GM19238 (cell line): ENCODE results near the gene NAA30.
"Not testable (repeated sequence)": the region's sequence is repeated elsewhere in the genome, so short reads cannot be mapped to it uniquely, and the experiment has no call there.

Source experiments
- DNase-seq: peaks from one replicate; pipeline ENCODE4 v3.0.0; 2011; ENCODE audit warnings: low spot score; ENCODE audit not compliant: insufficient read length

Gene NAA30

DNA sequence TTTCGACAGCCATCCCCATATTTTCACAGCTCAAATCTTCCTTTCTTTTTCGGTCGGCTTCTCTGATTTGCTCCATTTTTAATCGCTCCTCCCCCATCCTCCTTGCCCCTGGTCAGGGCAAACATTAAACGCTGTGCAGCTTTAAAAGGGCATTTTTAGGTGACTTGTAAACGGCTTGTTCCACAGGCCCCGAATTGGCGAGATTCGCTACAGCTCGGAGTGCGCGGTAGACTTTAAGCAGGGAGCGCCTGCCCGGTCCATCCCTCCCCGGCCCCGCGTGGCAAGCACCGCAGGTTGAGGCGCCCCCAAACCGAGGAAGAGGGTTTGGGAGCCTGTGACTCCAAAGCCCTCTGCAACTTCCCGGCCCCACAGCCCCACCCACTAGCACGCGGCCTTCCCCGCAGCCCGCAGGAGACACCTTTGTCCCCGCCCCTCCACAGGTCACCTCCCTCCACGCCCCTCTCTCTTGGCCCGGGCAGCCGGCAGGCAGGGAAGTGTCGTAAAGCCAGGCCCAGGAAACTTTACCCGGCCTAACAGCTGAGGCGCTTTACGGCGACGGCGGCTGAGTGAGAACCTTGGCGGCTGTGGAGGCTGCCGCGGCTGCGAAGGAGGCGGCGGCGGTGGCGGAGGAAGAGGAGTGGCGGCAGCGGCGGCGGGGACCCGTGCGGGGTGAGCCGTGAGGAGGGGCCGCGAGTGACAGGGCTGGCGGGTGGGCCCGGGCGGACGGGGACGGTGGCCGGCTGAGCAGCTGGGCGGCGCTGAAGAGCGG is at the start of gene NAA30:
Gene NAA30, plus strand, starts transcription at position 550 of the 769 bp plus-strand sequence. CDS start 372 bp downstream, outside the sequence.
- peak; percentile 85 for DNase-seq

DNA sequence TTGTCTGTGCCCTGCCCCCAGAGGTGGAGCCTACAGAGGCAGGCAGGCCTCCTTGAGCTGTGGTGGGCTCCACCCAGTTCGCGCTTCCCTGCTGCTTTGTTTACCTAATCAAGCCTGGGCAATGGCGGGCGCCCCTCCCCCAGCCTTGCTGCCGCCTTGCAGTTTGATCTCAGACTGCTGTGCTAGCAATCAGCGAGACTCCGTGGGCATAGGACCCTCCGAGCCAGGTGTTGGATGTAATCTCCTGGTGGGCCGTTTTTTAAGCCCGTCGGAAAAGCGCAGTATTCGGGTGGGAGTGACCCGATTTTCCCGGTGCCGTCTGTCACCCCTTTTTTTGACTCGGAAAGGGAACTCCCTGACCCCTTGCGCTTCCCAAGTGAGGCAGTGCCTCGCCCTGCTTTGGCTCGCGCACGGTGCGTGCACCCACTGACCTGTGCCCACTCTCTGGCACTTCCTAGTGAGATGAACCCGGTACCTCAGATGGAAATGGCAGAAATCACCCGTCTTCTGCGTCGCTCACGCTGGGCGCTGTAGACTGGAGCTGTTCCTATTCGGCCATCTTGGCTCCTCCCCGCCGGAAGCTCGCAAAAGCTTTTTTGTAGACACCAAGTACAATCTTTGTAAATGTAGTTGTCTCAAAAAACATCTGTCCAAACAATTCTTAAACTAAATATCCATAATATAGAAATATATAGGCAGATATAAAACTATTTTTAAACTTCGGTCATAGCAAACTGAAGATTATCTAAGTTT is 46.7 kb upstream of the NAA30 start:
- not testable (repeated sequence) for DNase-seq

DNA sequence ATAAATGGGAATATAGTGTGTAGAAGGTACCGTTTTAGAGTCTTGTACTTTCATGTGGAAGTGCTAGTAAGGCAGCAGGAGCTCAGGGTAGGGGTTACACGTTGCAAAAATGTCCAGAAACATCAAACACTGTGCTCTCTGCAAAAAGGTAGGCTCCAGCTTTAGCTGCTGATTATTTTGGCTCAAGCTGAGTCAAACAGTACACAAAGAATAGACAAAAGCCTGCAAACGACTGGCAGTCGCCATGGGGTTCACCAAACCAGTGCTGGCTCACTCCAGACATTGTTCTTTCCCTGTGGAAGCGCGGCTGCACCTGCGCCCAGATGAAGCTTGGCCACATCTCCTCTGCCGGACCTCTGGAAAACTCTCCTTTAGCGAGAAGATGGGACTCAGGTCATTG is 45.3 kb upstream of the NAA30 start:
- no peak for DNase-seq

DNA sequence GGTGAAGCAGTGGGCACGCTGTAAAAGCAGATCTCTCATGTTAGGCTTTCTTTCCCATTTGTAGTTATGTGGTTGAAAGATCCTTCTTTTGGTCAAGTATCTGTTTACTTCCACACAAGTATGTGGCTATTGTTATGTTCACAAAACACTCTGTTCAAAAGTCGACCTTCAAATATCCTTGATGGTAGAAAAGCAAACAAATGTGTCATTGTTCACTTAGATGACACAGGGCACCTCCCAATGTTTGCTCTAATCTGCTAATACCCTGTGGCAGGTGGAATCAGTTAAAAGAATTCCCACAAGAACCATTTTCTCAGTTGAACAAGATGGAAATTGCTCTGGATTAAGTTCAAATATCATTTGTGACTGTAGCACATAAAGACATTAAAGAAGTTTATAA is 43.6 kb upstream of the NAA30 start:
- no peak for DNase-seq

DNA sequence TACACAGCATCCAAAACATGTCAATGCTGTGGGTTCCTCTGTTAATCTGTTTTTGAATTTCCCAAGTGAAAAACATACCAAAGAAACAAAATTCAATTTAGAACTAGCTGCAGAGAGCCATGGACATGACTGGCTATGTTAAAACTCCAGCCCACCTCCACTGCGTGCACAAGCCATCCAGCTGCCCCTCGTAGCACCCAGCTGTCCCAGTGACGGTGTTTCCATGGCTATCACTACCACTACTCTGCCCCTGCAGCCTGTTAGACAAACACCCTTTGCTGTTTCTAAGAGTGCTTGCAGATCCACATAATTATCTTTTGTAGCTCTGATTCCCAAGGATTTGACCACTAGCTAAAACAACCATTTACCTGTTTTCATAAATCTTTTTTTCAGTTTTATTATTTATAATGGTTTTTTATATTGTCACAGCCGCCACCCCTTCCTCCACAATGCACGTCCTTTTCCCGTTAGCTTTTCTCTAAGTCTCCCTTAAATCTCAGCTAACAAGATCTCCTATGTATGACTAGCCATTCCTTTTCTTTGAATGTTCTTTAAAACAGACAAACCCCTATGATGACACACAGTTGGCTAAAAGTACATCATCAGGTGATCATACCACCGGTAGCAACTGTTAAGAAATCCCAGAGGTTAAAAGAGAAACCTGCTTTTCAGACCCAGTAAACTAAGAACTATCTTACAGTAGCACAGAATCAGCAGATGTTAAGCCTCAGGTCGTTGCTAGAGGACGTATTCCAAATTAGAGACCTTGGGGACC is 37.8 kb upstream of the NAA30 start:
- DNase-seq: no peak

DNA sequence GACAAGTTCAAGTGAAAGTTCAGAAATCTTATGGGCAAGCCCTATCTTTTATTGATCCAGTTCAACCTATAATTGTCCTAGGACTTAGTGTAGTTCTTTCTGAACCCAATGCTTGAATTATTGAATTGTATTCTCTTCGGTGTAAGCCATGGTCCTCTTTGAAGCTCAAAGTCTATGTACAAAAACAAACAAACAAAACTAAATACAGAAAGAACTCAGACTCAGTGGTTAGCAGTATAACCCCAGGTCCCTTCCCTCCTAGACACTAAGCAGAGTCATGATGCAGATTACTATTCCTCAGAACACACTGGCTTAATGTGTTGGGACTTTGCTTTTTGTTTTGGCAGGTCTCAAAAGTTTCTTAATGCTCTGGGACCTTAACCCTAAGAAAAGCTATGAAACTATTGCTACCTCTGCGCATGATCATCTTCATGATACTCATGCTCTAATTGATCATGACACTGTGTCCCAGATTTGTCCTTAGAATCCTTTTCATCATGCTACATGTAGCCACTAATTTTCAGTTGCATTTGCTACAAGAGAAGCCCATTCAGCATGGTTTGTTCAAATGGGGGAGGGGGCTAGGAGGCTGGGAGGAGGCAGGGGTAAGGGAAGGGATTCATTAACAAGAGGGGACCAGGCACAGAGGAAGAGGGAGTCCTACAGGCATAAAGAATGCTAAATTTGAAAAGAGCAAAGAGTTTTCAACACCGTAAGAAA is 35.1 kb upstream of the NAA30 start:
- no peak for DNase-seq

DNA sequence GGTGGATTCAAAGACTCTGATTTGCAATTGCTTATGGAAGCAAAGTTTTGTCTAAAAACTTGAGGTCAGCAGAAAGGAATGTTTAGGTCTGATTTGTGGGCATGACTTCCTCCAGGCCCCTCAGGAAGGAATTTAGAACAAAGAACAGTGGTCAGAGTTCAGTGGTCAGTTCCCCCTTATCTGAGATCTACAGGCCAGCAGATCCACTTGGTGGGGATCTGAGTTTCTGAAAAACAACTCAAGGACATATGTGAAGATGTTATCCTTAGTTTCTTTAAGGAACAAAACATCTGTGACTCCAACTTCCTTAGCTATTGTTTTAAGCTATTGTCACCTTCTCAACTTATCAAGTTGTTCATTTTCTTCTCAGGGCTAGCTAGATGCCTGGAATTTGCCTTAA is 28.0 kb upstream of the NAA30 start:
- no peak for DNase-seq

DNA sequence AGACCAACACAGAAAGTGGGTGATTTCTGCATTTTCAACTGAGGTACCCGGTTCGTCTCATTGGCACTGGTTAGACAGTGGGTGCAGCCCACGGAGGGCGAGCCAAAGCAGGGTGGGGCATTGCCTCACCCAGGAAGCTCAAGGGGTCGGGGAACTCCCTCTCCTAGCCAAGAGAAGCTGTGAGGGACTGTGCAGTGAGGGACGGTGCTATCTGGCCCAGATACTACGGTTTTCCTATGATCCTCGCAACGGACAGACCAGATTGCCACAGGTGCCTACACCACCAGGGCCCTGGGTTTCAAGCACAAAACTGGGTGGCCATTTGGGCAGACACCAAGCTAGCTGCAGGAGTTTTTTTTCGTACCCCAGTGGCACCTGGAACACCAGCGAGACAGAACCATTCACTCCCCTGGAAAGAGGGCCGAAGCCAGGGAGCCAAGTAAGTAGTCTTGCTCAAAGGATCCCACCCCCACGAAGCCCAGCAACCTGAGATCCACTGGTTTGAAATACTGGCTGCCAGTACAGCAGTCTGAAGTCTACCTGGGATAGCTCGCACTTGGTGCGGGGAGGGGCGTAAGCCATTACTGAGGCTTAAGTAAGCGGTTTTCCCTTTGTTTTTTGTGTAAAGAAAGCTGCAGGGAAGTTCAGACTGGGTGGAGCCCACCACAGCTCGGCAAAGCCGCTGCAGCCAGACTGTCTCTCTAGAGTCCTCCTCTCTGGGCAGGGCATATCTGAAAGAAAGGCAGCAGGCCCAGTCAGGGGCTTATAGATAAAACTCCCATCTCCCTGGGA is 25.5 kb upstream of the NAA30 start:
- no peak for DNase-seq

DNA sequence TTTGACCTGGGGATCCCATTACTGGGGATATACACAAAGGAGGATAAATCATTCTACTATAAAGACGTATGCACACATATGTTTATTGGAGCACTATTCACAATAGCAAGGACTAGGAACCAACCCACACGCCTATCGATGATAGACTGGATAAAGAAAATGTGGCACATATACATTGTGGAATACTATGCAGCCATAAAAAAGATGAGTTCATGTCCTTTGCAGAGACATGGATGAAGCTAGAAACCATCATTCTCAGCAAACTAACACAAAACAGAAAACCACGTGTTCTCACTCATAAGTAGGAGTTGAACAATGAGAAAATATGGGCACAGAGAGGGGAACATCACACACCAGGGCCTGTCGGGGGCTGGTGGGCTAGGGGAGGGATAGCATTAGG is 20.2 kb upstream of the NAA30 start:
- not testable (repeated sequence) for DNase-seq

DNA sequence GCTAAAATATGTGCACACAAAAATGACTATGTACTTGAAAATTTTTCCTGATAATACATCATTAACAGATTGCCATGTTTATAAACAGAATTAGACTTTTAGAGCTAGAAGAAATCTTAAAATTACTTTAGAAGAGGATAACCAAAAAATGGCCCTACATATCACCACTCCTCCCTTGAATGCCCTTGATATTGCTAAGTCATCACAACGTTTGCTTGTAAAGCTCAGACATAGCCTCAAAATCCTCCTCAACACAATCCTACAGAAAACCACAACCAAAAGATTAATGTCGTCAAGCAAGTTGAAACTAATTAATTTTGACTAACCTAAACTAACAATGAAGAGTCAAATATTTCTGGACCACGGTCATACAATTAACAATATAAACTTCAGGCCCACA is 19.4 kb upstream of the NAA30 start:
- no peak for DNase-seq

DNA sequence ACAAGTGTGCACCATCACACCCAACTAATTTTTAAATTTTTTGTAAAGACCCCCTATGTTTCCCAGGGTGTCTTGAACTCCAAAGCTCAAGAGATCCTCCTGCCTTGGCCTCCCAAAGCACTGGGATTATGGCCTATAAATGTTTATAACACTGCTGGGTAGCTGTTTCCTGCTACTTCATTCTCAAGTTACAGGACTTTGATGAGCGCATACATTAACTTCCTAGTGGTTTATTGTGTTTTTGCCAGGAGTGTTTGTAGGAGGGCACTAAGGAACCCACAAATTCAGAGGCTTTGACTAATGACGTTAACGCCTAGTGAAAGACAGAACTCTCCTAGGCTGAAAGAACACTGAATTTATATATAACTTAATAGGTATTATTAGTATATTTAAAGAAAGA is 15.2 kb upstream of the NAA30 start:
- DNase-seq: no peak

DNA sequence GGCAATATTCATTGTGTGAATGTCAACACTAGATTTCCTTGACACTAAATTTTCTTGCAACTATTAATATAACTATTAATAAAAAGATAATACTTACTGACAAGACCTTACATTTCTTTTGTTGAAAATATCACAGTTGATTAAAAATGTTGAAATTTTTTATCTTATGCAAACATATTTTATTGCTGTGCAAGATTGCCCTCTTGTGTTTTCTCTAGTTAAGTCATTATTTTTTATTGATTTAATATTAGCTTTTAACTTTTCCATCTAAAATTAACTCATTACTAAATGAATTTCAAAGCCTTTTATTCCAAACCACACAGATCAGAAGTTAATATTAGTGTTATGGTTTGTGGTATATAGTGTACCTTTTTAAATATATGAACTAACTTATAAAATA is 11.7 kb upstream of the NAA30 start:
- no peak for DNase-seq

DNA sequence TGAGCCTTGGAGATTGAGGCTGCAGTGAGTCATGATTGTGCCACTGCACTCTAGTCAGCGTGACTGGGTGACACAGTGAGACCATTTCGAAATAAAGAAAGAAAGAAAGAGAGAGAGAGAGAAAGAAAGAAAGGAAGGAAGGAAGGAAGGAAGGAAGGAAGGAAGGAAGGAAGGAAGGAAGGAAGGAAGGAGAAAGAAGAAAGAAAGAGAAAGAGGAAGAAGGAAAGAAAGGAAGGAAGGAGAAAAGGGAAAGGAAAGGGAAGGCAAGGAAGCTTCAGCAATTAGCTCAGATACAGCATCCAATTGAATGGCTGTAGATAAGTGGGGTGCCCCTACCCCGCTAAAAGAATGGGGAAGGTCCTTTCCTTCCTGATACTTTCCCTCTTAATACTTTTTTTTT is 9.5 kb upstream of the NAA30 start:
- no peak for DNase-seq

DNA sequence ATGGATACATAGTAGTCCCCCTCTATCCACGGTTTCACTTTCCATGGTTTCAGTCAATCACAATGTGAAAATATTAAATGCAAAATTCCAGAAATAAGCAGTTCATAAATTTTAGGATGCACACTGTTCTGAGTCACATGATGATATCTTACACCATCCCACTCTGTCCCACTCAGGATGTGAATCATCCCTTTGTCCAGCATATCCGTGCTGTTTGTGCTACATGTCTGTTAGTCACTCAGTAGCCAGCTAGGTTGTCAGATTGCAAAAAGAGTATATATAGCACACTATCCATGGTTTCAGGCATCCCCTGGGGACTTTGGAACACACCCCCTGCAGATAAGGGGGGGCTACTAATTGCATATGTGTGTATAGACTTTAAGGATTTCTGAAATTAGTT is 8.1 kb upstream of the NAA30 start:
- DNase-seq: no peak

DNA sequence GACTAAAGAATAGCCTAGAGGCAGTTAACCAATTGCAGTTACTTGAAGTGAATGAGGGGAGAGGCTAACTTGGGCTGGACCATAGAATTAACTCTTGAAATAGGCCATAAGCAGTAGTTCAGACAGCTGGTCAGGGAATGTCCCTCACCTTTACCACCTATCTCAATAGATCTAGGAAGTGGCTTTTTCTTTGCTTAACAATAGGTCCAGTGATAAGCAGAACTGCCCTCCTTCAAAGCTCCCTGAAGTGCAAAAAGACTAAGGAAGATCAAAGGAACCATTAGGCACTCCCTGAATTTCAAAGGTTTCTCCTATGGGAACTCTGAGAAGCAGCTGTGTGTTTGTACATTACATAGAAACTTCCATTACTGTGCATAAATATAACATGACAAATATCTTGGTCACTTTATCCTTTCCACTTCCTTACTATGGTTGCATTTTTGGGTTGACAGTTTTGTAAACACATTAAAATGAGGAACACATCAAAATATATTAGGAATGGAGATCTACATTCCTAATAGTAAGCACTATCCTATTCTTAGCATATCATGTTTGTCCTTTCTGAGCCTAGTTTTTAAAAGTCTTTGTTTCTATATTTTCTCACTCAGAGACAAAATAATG is 7.2 kb upstream of the NAA30 start:
- no peak for DNase-seq

DNA sequence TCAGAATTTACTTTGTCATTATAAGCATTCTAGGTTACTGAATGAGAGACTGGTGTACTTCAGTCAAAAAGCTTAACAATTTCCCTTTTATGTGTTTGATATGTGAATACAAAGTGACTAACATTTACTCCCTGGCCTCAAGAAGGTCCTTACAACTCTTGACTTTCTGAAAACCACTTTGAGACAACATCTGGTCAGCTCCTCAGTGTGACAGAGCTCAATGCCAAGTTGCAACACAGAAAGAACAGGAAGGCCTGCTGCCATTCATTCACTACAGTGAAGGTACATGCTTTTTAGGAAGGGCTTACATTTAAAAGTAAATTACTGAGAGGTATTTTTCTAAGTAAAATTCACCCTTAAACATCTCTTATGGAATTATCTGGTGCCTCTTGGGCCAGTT is 2.3 kb upstream of the NAA30 start:
- no peak for DNase-seq

DNA sequence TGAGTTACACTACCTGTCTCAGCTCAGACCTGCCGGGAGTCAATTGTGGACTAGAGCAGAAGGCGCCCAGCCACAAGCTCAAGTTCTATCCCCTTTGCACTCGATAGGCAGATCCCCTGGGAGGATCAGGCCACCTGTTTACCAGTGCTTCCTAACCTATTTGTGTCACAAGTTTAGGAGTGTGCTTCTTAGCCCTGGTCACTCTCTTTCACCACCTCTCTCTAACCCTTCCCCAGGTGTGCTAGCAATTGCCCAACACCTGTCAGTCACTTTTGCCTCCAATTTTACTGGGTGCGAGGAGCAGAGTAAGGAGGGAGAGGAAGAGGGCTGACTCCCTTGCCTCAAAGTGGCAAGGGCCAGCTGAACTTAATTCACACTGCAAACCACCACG is 745 bp upstream of the NAA30 start:
- DNase-seq: peak; percentile 2

DNA sequence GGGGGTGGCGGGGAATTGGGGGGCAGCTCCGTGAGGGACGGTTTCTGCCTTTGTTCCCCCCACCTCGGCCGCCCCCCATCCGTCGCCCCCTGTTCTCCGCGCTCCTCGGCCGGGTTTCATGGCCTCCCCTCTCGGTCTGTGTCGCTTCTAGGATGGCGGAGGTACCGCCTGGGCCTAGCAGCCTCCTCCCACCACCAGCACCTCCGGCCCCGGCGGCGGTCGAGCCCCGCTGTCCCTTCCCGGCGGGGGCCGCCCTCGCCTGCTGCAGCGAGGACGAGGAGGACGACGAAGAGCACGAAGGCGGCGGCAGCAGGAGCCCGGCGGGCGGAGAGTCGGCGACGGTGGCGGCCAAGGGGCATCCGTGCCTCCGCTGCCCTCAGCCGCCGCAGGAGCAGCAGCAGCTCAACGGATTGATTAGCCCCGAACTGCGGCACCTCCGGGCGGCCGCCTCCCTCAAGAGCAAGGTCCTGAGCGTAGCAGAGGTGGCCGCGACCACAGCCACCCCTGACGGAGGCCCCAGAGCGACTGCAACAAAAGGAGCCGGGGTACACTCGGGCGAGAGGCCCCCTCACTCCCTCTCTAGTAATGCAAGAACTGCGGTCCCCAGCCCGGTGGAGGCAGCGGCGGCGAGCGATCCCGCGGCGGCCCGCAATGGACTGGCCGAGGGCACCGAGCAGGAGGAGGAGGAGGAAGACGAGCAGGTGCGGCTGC is 575 bp downstream of the NAA30 start:
- peak; percentile 27 for DNase-seq

DNA sequence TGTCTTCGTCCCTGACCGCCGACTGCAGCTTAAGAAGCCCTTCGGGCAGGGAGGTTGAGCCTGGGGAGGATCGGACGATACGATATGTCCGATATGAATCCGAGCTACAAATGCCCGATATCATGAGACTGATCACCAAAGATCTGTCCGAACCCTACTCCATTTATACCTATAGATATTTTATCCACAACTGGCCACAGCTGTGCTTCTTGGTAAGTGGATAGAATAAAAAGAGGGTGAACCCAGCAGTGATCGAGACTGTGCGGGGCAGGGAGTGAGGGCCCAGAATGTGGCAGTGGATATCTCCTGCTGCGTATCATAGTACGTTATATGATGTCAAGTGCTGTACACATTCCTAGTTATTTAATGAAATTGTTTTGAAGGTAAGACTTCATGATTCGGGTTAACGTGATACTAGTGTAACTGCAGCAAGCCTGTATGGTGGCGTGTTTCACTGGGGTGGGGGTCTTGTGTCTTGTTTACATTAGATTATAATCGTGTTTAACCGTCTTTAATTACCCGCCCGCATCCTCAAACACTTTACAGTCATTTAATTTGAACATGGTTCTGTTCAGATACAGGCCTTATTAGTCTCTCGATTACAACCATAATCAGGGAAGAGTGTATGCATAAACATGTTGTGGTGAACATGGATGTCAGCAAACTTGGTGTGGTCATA is 1.3 kb downstream of the NAA30 start:
- DNase-seq: no peak
